CD4-positive, alpha-beta T cell treated with Interleukin-2 at 100 ng/mL for 4 hours (primary cell): ENCODE results near the gene ZC3H7A.

Experiments used
- DNase-seq: peaks from one replicate; pipeline ENCODE4 v3.0.0-alpha.2; 2020; ENCODE audit warnings: low spot score

Gene ZC3H7A

GRCh38 chr16:11735787-11736186 is 61.3 kb downstream of the ZC3H7A start:
- no peak for DNase-seq

- DNase-seq = no peak
Observed at GRCh38 chr16:11734653-11735043, 62.4 kb downstream of the ZC3H7A start.

- DNase-seq = no peak
Observed at GRCh38 chr16:11734025-11734652, 62.9 kb downstream of the ZC3H7A start.

GRCh38 chr16:11731222-11731621 is 65.8 kb downstream of the ZC3H7A start:
- no peak for DNase-seq

- DNase-seq = no peak
Observed at GRCh38 chr16:11729787-11730186, 67.3 kb downstream of the ZC3H7A start.

- DNase-seq = no peak
Observed at GRCh38 chr16:11727796-11728543, 69.1 kb downstream of the ZC3H7A start.

GRCh38 chr16:11726008-11726407 is 71.0 kb downstream of the ZC3H7A start:
- DNase-seq = no peak

- DNase-seq = no peak
Observed at GRCh38 chr16:11725457-11725856, 71.6 kb downstream of the ZC3H7A start.

- no peak for DNase-seq
Observed at GRCh38 chr16:11722468-11722808, 74.6 kb downstream of the ZC3H7A start.

- DNase-seq = no peak
Observed at GRCh38 chr16:11721781-11722467, 75.1 kb downstream of the ZC3H7A start.

GRCh38 chr16:11719762-11720161 is 77.3 kb downstream of the ZC3H7A start:
- DNase-seq = no peak

- DNase-seq = no peak
Observed at GRCh38 chr16:11719171-11719570, 77.9 kb downstream of the ZC3H7A start.

GRCh38 chr16:11717811-11718210 is 79.2 kb downstream of the ZC3H7A start:
- no peak for DNase-seq

GRCh38 chr16:11716336-11716735 is 80.7 kb downstream of the ZC3H7A start:
- DNase-seq = no peak

GRCh38 chr16:11715246-11715947 is 81.7 kb downstream of the ZC3H7A start:
- DNase-seq = no peak

GRCh38 chr16:11712122-11712521 is 84.9 kb downstream of the ZC3H7A start:
- no peak for DNase-seq

GRCh38 chr16:11711662-11712061 is 85.4 kb downstream of the ZC3H7A start:
- DNase-seq = no peak

- DNase-seq = no peak
Observed at GRCh38 chr16:11708421-11708820, 88.6 kb downstream of the ZC3H7A start.

- no peak for DNase-seq
Observed at GRCh38 chr16:11707679-11708197, 89.3 kb downstream of the ZC3H7A start.

- DNase-seq = no peak
Observed at GRCh38 chr16:11706180-11706742, 90.8 kb downstream of the ZC3H7A start.

GRCh38 chr16:11705311-11706025 is 91.6 kb downstream of the ZC3H7A start:
- no peak for DNase-seq
